D721Med (cell line): ENCODE data around the gene ANP32B.

Experiments used
- DNase-seq: peaks from one replicate; pipeline ENCODE4 v3.0.0; 2011; ENCODE audit warnings: low spot score; ENCODE audit not compliant: insufficient read length
- FAIRE-seq: peaks from 2 replicates; lab custom pipeline; 2011; peaks lifted over from hg19 to GRCh38; lab: Jason Lieb, UNC
- TF ChIP-seq, protein P1 (sequence below): IDR thresholded peaks from 2 replicates; pipeline ENCODE4 v1.5.1; 2012; ENCODE audit warnings: mild to moderate bottlenecking, control low read depth; ENCODE audit not compliant: insufficient read depth; ENCODE audit errors: missing control alignments

Gene ANP32B

DNA sequence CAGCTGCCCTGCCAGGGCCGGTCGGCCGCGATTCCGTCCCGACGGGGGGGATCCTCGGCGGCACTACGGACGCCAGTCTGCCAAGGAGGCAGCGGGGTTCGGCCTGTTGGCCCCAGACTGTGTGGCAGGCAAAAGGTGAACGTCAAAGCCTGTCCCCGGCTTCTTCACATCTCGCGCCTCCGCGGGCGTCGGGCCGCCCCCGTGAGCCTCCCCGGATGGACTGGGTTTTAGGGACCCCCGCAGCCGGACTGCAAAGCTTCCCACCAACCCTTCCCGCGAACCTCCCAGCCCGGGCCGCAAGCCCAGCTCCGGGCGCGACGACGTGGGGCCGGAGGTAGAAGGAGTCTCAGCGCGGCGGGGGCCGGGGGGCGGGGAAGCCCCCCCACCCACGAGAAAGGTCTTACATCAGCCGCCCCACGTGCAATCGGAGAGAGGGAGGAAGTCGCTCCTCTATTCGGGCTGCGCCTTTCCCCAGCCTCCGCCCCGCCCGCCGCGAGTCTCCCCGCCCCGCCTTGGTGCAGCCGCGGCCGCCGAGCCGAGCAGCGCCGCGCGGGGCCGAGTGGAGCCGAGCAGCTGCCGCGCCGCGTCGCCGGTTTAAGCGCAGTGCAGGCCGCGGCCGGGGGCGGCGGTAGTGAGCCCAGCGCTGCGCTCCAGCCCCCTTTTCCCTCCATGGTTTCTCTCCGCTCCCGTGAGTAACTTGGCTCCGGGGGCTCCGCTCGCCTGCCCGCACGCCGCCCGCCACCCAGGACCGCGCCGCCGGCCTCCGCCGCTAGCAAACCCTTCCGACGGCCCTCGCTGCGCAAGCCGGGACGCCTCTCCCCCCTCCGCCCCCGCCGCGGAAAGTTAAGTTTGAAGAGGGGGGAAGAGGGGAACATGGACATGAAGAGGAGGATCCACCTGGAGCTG, at the start of gene ANP32B:
Gene ANP32B, plus strand, starts transcription at position 659 of the 906 bp plus-strand sequence. Its CDS starts 215 bp downstream, at position 874.
- TF ChIP-seq, protein P1, sequence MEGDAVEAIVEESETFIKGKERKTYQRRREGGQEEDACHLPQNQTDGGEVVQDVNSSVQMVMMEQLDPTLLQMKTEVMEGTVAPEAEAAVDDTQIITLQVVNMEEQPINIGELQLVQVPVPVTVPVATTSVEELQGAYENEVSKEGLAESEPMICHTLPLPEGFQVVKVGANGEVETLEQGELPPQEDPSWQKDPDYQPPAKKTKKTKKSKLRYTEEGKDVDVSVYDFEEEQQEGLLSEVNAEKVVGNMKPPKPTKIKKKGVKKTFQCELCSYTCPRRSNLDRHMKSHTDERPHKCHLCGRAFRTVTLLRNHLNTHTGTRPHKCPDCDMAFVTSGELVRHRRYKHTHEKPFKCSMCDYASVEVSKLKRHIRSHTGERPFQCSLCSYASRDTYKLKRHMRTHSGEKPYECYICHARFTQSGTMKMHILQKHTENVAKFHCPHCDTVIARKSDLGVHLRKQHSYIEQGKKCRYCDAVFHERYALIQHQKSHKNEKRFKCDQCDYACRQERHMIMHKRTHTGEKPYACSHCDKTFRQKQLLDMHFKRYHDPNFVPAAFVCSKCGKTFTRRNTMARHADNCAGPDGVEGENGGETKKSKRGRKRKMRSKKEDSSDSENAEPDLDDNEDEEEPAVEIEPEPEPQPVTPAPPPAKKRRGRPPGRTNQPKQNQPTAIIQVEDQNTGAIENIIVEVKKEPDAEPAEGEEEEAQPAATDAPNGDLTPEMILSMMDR: peak; percentile 55
- DNase-seq: no peak
- FAIRE-seq: no peak

DNA sequence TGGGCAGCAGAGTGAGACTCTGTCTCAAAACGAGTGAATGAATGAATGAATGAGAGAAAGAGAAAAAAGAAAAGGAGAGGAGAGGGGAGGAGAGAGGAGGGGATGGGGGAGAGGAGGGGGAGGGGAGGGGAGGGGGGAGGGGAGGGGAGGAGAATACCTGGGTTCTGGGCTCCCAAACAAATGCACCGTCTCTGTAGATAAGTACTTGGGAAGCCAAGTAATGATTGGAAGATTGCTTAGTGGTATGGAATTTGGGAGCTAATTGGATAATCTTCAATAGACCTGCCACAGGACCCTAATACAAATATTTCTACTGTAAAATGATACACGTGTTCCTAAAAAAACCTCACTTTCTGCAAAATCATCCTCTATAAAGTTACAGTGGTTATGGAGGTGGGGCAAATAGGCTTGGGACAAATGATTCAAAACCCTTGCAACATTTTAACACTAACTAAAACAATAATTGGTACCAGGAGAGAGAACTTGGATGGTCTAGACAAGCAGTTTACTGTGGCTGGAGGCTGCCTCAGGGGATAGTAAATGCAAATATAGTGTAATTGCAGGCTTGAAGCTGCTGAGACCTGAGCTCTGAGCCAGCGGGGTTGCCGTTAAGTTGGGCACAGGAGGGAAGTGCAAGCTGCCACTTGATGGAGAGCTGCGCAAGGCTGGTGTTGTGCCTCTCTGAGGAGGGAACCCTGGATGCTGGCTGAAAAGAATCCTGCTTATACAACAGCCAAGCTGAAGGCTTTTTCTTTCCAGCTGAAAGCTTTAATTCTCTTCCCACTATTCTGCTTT, 48.6 kb upstream of the ANP32B start:
- DNase-seq: no peak
- TF ChIP-seq, protein P1: no peak
- no peak for FAIRE-seq

DNA sequence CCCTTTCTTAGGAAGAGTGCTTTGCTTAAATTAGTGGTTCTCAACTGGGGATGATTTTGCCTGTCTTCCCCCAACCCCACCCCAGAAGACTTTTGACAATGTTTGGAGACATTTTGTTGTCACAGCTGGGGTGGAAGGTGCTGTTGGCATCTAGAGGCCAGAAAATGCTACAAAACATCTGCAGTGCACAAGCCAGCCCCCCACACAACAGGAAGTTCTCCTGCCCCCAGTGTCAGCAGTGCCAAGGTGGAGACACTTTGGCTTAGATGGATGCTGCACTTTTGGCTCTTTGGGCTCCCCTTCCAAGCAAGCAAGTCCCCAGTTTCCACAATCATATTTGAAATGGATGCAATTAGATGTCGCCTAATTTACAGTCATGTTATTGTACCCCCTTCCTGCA, 47.9 kb upstream of the ANP32B start:
- TF ChIP-seq, protein P1: no peak
- FAIRE-seq (no peak), DNase-seq (no peak)

DNA sequence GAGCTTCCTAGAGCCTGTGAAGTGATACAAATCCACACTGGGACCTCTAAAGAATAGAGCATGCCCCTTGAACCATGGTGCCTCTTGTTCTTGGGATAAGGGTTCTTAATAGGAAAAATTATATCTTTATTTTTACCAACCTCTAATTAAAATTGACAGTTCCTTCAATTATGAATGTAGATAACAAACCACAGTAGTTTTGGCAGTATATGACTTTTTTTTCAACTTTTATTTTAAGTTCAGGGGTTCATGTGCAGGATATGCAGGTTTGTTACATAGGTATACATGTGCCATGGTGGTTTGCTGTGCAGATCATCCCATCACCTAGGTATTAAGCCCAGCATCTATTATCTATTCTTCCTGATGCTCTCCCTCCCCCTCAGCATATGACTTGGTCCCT, 46.1 kb upstream of the ANP32B start:
- DNase-seq (no peak), FAIRE-seq (no peak)
- TF ChIP-seq, protein P1: no peak

DNA sequence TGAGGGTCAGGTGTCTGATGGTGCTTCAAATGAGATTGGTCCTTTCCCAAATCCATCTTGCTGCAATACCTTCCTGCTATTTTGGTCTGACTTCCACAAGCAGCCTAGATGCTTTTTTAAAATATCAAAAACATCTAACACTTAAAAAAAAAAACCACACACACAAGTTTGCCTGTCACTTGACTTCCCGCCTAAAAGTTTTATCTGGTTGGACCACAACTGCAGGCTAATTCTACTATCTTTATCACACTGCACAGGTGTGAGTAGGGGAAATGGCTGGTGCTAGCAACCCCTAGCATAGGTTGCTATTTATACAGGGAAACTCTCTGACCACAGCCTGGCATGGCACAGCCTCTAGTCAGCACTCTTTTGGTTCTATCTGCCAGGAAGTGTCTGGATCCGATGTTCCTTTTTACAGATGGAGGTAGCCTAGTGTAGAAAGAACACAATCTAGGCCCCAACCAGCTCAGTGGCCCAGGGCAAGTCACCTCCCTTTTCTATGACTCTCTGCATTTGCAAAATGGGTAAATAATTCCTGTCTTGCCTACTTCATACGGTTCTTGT, 45.0 kb upstream of the ANP32B start, which contains the start of gene HEMGN:
Gene HEMGN, minus strand, starts transcription at position 92 of the 564 bp plus-strand sequence. Its CDS starts 36 bp downstream, at position 56.
- FAIRE-seq (no peak), DNase-seq (no peak)
- TF ChIP-seq, protein P1: no peak

DNA sequence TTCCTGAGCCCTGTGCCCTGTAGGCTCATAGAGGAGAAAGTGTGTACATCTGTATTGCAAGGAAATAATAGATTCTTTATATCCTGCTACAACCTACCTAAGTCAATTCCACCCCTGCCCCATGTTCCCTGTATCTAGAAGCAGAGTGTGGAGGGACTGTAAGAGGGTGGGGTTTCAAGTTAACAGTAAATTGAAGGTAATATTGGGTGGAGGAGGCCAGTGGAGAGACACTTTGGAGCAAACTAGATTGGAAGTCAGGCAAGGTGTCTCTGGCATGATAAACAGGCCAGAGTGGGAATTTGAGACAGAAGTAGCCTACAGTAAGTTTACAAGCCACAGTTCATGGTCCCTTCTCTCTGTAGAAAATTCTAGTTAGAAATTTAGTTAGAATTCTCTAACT, 42.9 kb upstream of the ANP32B start:
- TF ChIP-seq, protein P1: no peak
- DNase-seq (no peak), FAIRE-seq (no peak)
